Measurements from ENCODE around the gene F10. TPM values are rescaled to one million over a fixed set of nuclear protein-coding genes. Genes with fewer than 3 reads are reported as not detected.

F10 gene
- polyA plus RNA-seq, 1 of the 3 experiments (the other 2 are of a cell fraction): 12.5 TPM

GRCh38 chr13:113113846-113114271 lies 8.7 kb upstream of the F10 start (continued):
- TF ChIP-seq NFIC (IDR thresholded peaks at IDR 0.05; ENCODE audit: borderline replicate concordance) (no peak), TCF12 (IDR thresholded peaks at IDR 0.05) (no peak), ZBTB33 (IDR thresholded peaks at IDR 0.05; ENCODE audit: borderline replicate concordance, low read depth) (no peak)

GRCh38 chr13:113114511-113115362 lies 7.9 kb upstream of the F10 start:
- H2AFZ ChIP-seq (ENCODE audit: low read depth): no peak overlapping the region
- H3K9me3 ChIP-seq: no peaks in the 10 kb centered on the region
- H3K27me3 ChIP-seq (ENCODE audit: insufficient read depth): peaks cover 12% of the 10 kb centered on the region
- WGBS (ENCODE audit: low lambda C conversion rate): 73% methylated on average over 14 of the region's 17 CpGs
- TF ChIP-seq POLR2AphosphoS5 (IDR thresholded peaks at IDR 0.05; ENCODE audit: low read depth, low read length) (no peak), SMC3 (IDR thresholded peaks at IDR 0.05; ENCODE audit: low read depth, low read length) (no peak)
- H3K9me2 ChIP-seq: no peaks in the 10 kb centered on the region
- H3F3A ChIP-seq (replicated peaks; ENCODE audit: insufficient read depth): no peaks in the 10 kb centered on the region
- H3K4me3 ChIP-seq (ENCODE audit: low read depth in 2 of 2, low read length in 1 of 2): no peak overlapping the region
- H3K79me2 ChIP-seq (ENCODE audit: insufficient read depth): no peaks in the 10 kb centered on the region
- H3K27ac ChIP-seq (ENCODE audit: low read depth in 2 of 2, low read length in 1 of 2): no peak overlapping the region
- CTCF ChIA-PET: interaction anchor here (1.4 kb wide), 1 partner anchor 9 kb away, joined by 4 read pairs; no protein-coding TSS in a partner anchor
- DNase-seq: peak; percentile 14
- H3K4me1 ChIP-seq (ENCODE audit: control insufficient read depth in 1 of 2, insufficient read depth in 2 of 2, low read depth in 1 of 2, low read length in 1 of 2): peaks cover 0 to 2% of the 10 kb centered on the region in 2 experiments; a peak in 1 of 4 replicates
- H3K36me3 ChIP-seq (replicated peaks in 1 of 2; ENCODE audit: control insufficient read depth in 1 of 2, insufficient read depth in 2 of 2, low read length in 1 of 2): no peaks in the 10 kb centered on the region
- no peak overlapping the region for H3K9ac ChIP-seq
- POLR2A ChIA-PET: interaction anchor here (0.6 kb wide), 2 partner anchors 15 to 254 kb away, joined by 3 read pairs; no protein-coding TSS in a partner anchor
- H4K20me1 ChIP-seq (ENCODE audit: insufficient read depth): no peaks in the 10 kb centered on the region
- H3K4me2 ChIP-seq: no peak overlapping the region

GRCh38 chr13:113115363-113116205 lies 7.0 kb upstream of the F10 start:
- peak; percentile 14 for DNase-seq
- no peak overlapping the region for H3K4me3 ChIP-seq (ENCODE audit: low read depth in 2 of 2, low read length in 1 of 2)
- no peaks in the 10 kb centered on the region for H3K9me3 ChIP-seq
- H3K4me1 ChIP-seq (ENCODE audit: control insufficient read depth in 1 of 2, insufficient read depth in 2 of 2, low read depth in 1 of 2, low read length in 1 of 2): peaks cover 0 to under 1% of the 10 kb centered on the region in 2 experiments; a peak in 1 of 4 replicates
- ChIA-PET CTCF (interaction anchor here (1.4 kb wide), 1 partner anchor 8 kb away, joined by 4 read pairs; no protein-coding TSS in a partner anchor), POLR2A (interaction anchor here (0.6 kb wide), 2 partner anchors 16 to 253 kb away, joined by 3 read pairs; no protein-coding TSS in a partner anchor)
- no peaks in the 10 kb centered on the region for H4K20me1 ChIP-seq (ENCODE audit: insufficient read depth)
- WGBS (ENCODE audit: low lambda C conversion rate): 59% methylated on average over 12 of the region's 21 CpGs
- H3K79me2 ChIP-seq (ENCODE audit: insufficient read depth): no peaks in the 10 kb centered on the region
- no peak overlapping the region for H3K27ac ChIP-seq (ENCODE audit: low read depth in 2 of 2, low read length in 1 of 2)
- H2AFZ ChIP-seq (ENCODE audit: low read depth): no peak overlapping the region
- H3K36me3 ChIP-seq (replicated peaks in 1 of 2; ENCODE audit: control insufficient read depth in 1 of 2, insufficient read depth in 2 of 2, low read length in 1 of 2): no peaks in the 10 kb centered on the region
- peaks cover 4% of the 10 kb centered on the region for H3K27me3 ChIP-seq (ENCODE audit: insufficient read depth)
- H3K9ac ChIP-seq: no peak overlapping the region
- TF ChIP-seq REST (IDR thresholded peaks at IDR 0.05; ENCODE audit: low read depth, low read length) (no peak), TAF1 (IDR thresholded peaks at IDR 0.05; ENCODE audit: borderline replicate concordance, low read depth, low read length) (no peak), MAX (IDR thresholded peaks at IDR 0.05; ENCODE audit: low read depth) (no peak), ELF1 (IDR thresholded peaks at IDR 0.05) (no peak), RXRA (IDR thresholded peaks at IDR 0.05; ENCODE audit: borderline replicate concordance, low read depth) (no peak), NFIC (IDR thresholded peaks at IDR 0.05; ENCODE audit: borderline replicate concordance) (no peak), FOXM1 (IDR thresholded peaks at IDR 0.05; ENCODE audit: low read depth) (no peak)
- no peak overlapping the region for H3K4me2 ChIP-seq
- H3K9me2 ChIP-seq: no peaks in the 10 kb centered on the region
- H3F3A ChIP-seq (replicated peaks; ENCODE audit: insufficient read depth): no peaks in the 10 kb centered on the region
